Activated T-cell treated with anti-CD3 and anti-CD28 coated beads for 1 hour (primary cell): ENCODE results near the gene FCRL2.

Source experiments
- DNase-seq: peaks from one replicate; pipeline ENCODE4 v3.0.0-alpha.2; 2020; ENCODE audit warnings: low read depth

The FCRL2 gene

GRCh38 chr1:157776971-157777391 lies at the start of gene FCRL2:
FCRL2 (minus strand) TSS chr1:157777132; CDS start chr1:157777073, 59 bp downstream.
- DNase-seq: no peak

DNA sequence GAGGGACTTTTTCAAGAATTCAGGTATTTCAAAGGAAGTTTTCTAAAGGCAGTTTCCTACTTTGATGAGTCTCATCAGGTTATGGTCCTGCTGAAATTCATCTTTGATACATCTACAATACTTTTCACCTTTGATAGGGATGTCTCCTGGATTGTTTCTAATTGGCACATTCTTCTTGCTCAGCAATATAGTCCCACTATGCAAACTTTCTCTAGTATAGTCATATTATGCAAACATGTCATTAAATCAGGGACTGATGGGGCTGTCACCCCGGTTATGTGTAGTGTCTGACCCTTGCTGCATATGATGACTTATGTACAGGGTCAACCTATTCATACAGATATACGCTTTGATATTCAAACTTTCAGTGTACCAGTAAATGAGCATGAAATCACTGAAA lies 43.4 kb upstream of the FCRL2 start:
- no peak for DNase-seq

DNA sequence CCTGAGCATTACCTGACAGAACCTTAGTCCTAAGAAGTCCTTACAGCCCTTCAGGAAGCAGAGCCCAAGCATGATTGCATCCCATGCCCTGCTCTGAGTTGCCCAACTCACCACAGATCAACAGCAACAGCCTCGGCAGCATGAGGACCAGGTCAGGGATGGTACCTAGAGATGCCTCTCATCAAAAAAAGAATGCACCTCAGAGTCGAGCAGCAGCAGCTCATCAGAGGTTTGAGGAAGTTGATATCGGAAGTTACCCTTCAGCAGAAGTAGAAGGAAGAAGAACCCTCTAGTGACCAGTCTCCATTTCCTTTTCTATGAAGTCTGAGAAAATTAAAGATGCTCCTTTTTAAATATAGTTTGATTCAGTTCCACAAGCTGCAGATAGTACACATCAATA lies 43.0 kb upstream of the FCRL2 start, which contains the start of gene FCRL1:
Gene FCRL1, minus strand, starts transcription at position 225 of the 400 bp plus-strand sequence. Its CDS starts 83 bp downstream, at position 142.
- DNase-seq: no peak

GRCh38 chr1:157819215-157819614 lies 42.3 kb upstream of the FCRL2 start:
- no peak for DNase-seq

DNA sequence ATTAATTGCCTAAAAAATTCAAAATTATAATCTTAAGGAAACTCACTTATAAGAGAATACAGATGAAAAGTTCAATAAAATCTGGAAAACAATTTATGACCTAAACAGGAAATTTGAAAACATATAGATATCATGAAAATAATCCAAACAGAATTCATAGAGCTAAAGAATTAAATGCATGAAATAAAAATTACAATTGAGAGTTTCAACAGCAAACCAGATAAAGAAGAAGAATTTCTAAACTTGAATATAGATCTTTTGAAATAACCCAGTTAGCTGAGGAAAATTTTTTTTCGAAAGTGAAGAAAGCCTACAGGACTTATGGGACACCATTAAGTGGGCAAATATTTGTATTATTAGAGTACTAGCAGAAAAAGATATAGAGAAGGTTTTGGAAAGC lies 36.3 kb upstream of the FCRL2 start:
- DNase-seq: no peak

GRCh38 chr1:157806431-157807149 lies 29.7 kb upstream of the FCRL2 start:
- DNase-seq: no peak

DNA sequence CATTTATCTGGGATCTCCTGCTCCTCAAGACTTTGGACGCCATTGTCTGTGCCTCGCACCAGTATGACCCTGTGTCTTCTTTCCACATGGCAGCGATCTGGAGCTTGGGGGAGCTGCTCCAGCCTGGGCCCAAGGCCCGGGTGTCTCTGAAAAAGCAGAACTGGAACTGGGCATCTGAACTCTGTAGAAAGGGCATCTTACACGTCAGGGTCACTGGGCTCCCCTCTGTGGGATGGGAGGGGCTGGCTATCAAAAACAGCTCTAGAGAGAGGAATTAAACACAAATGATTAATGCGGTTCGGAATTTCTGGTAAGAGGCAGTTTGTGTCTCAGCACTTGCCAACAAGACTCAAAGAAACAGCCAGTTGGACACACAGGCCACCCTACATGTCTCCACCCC lies 26.9 kb upstream of the FCRL2 start:
- no peak for DNase-seq

DNA sequence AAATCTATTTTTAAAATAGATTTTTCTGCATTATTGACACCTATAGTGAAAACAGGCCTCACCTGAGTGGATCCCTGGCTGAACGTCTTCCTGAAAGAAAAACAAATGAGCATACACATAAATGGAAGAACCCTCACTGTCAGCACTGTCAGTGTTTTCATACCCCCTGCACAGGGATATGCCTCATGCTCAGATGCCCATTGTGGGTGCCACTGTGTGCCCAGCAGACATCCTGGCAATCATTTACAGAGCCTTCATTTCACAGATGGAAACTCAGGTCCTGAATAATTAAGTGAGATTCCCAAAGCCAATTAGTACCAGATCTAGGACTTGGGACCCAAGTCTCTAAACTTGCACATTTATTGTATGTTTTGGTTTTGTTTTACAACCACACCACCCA lies 23.1 kb upstream of the FCRL2 start:
- no peak for DNase-seq

GRCh38 chr1:157798211-157798610 lies 21.3 kb upstream of the FCRL2 start:
- DNase-seq: no peak

GRCh38 chr1:157785248-157785647 lies 8.3 kb upstream of the FCRL2 start:
- no peak for DNase-seq

DNA sequence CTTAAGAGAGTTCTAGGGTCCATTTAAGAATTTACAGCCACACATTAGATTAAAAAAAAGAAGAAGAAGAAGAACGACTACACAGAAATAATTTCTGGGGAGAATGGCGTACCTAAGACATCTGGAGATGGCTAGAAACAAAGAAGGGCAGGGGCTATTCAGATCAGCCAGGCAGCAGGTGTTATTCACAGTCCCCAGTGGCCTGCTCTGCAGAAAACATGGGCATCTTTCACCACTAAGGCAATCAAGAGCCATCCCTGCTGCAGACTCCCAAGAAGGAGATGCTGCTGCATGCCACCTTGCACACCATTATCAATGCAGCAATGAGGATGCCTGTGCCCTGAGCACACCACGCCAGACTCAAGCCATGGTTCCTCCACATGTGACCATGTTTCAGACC lies 7.9 kb upstream of the FCRL2 start:
- no peak for DNase-seq

DNA sequence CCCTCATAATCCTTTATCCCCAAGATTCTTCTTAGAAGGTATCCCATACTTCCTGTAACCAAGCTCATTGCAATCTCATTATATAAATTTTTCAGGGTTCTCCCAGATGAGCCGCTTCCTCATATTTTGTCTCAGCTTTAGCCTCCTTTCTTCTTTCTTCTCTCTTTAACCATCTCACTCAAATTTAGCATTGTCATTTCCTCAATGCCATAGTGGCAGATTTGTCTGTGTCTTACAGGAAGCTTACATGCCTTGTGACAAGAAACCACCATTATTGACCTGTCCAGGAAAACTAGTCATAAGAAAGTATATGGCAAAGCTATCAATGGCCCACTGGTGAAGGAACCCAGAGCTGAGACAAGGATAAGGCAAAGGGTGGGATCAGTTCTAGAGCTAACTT lies 6.0 kb upstream of the FCRL2 start:
- no peak for DNase-seq

DNA sequence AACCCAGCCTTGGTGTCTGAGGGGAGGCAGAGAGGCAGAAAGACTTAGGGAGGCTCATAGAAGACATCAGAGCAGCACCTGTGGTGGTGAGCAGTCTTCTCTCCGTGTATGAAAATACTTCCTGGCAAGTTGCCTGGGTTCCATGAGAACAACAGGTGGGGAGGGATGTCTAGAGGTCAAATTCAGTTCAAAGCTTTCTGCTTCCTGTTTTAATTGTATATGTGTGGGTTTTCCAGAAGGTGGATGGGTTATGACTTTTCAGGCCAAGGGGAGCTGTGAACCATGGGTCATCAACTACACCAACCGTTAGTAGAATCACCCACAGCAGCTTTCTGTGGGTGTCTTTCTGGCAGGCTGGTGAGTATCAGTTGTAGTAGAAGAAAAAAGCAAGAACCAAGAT lies 4.1 kb upstream of the FCRL2 start:
- no peak for DNase-seq

- DNase-seq: no peak
Observed at GRCh38 chr1:157775101-157775870, 1.6 kb downstream of the FCRL2 start.

GRCh38 chr1:157774412-157774811 lies 2.5 kb downstream of the FCRL2 start:
- no peak for DNase-seq

GRCh38 chr1:157773493-157774350 lies 3.2 kb downstream of the FCRL2 start:
- DNase-seq: no peak

GRCh38 chr1:157771661-157772425 lies 5.1 kb downstream of the FCRL2 start:
- no peak for DNase-seq

DNA sequence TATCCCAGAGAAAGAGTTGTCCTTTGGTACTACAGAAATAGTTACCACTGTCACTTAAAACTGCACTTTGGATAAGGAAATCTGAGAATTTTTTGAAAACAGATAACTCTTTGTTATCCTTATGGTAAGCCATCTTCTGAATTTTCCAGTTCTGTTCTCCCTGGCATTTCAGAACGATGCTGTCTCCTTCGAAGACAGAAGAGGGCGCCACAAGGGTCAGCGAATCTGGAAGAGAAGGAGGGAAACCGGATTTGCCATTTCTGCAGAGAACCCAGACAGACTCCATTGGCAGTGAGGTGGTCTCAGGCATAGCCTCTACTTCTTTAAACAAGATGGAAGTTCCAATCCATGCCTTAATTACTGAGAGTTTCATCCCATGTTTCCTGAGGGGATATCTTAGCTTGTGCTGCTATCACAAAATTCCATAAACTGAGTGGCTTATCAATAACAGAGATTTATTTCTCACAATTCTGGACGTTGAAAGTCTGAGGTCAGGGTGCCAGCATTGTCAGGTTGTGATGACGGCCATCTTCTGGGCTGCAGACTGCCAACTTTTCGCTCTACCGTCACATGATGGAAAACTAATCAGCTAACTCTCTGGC lies 6.4 kb downstream of the FCRL2 start:
- DNase-seq: no peak

DNA sequence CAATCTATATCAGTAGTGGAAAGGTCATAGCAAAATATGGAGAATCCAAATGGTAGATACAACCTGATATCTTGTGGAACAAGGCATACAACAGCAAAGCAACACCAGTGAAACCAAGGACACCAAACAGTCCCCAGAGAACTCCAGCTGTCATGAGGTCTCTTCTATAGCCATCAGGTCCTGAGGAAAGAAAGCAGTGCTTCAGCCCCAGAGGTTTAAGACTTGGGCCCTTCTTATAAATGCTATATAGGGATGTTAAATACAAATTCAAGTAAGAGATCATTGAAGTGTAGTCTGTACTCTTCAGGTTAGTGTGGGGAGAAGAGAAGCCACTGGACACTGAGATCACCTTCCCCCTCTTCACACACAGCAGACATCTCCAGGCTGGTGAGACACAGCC lies 10.1 kb downstream of the FCRL2 start:
- DNase-seq: no peak

DNA sequence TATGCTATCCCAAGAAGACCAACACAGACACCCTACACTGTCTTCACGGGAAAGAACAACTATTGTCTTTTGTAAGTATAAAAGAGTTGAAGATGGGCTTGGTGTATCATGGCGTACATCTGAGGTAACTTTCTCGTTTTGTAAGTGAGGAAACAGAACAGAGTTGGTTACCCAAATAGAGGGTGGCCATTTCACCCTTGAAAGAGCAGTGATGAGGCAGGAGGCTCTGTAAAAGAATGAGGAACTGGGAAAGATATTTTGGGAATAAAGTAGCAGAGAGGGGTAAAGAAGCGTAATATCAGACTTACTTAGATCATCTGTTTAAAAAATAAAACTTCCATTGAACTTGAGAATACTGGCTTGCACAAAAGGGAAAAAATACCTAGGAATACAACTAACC lies 18.9 kb downstream of the FCRL2 start:
- DNase-seq: no peak

DNA sequence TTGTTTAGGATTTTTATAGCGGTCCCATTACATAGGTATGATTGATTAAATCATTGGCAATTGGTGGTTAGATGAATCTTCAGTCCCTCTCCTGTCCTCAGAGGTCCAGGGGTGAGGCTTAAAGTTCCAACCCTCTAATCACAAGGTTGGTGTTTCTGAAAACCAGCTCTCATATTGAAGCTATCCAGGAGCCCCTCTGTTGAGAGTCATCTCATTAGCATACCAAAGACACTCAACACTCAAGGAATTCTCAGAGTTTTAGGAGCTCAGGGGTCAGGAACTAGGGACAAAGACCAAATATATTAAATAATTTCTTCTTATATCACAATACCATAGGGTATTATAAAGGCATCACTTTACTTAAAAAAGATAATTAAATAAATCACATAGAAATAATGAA lies 23.3 kb downstream of the FCRL2 start:
- no peak for DNase-seq
